IPS-11a (cell line): ENCODE results near the gene FNBP1L.

Experiments
- H3K4me3 ChIP-seq: one replicate; pipeline ENCODE4 v1.5.1; 2013; ENCODE audit warnings: low read depth, low read length, control low read depth

The FNBP1L gene

GRCh38 chr1:93567255-93567918 is 119.5 kb downstream of the FNBP1L start:
- H3K4me3 ChIP-seq: no peak overlapping the region

- H3K4me3 ChIP-seq: no peak overlapping the region
These were observed 121.6 kb downstream of the FNBP1L start for GRCh38 chr1:93569489-93569888.

- no peak overlapping the region for H3K4me3 ChIP-seq
These were observed 123.8 kb downstream of the FNBP1L start for GRCh38 chr1:93571623-93572310.

- H3K4me3 ChIP-seq: no peak overlapping the region
These were observed 126.1 kb downstream of the FNBP1L start for GRCh38 chr1:93573940-93574469.

- H3K4me3 ChIP-seq: no peak overlapping the region
These were observed 126.6 kb downstream of the FNBP1L start for GRCh38 chr1:93574511-93574910.

- H3K4me3 ChIP-seq: no peak overlapping the region
These were observed 127.1 kb downstream of the FNBP1L start for GRCh38 chr1:93574991-93575390.

GRCh38 chr1:93575621-93576284 is 127.8 kb downstream of the FNBP1L start:
- H3K4me3 ChIP-seq: no peak overlapping the region

- no peak overlapping the region for H3K4me3 ChIP-seq
These were observed 128.4 kb downstream of the FNBP1L start for GRCh38 chr1:93576346-93576745.

GRCh38 chr1:93576746-93577145 is 128.8 kb downstream of the FNBP1L start:
- no peak overlapping the region for H3K4me3 ChIP-seq

- no peak overlapping the region for H3K4me3 ChIP-seq
These were observed 129.9 kb downstream of the FNBP1L start for GRCh38 chr1:93577536-93578432.

- H3K4me3 ChIP-seq: no peak overlapping the region
These were observed 130.5 kb downstream of the FNBP1L start for GRCh38 chr1:93578433-93578830.

GRCh38 chr1:93578911-93579825 is 131.2 kb downstream of the FNBP1L start:
- H3K4me3 ChIP-seq: no peak overlapping the region

GRCh38 chr1:93579891-93580290 is 132.0 kb downstream of the FNBP1L start:
- H3K4me3 ChIP-seq: no peak overlapping the region

- H3K4me3 ChIP-seq: no peak overlapping the region
These were observed 134.3 kb downstream of the FNBP1L start for GRCh38 chr1:93581917-93582850.

GRCh38 chr1:93584261-93585003 is 136.5 kb downstream of the FNBP1L start:
- no peak overlapping the region for H3K4me3 ChIP-seq

GRCh38 chr1:93585059-93585966 is 137.4 kb downstream of the FNBP1L start:
- no peak overlapping the region for H3K4me3 ChIP-seq

GRCh38 chr1:93587354-93587753 is 139.4 kb downstream of the FNBP1L start:
- no peak overlapping the region for H3K4me3 ChIP-seq
